OCI-LY7 (cell line): ENCODE measurements around the gene STAP2. TPM values are rescaled to one million over a fixed set of nuclear protein-coding genes. Genes with fewer than 3 reads are reported as not detected.

Source experiments
- BruUV-seq: library from RNA; stranded (reverse); fragments of 400-500 nt; replicated peaks from 2 replicates; lab custom pipeline; 2021; lab: Mats Ljungman, UMichigan
- CTCF ChIA-PET: fragments of 300-600 bp; sonication (Branson Sonifier 250); formaldehyde crosslinking; loops from one replicate; lab custom pipeline; 2022; ENCODE audit warnings: antibody characterized with exemption; ENCODE audit not compliant: unreplicated experiment; lab: Charles Lee
- POLR2A ChIA-PET: fragments of 300-600 bp; sonication (Branson Sonifier 250); formaldehyde crosslinking; loops from one replicate; lab custom pipeline; 2022; ENCODE audit warnings: antibody characterized with exemption; lab: Charles Lee
- DNase-seq: peaks from one replicate; pipeline ENCODE4 v3.0.0-alpha.2; 2015; ENCODE audit warnings: low spot score
- H2AFZ ChIP-seq: fragments of 200-600 bp; sonication (generic), shearing (Covaris generic); 2 replicates; pipeline ENCODE4 v1.6.1; 2014; ENCODE audit warnings: mild to moderate bottlenecking, antibody characterized with exemption, low read length, moderate library complexity
- H3K27ac ChIP-seq: fragments of 200-600 bp; sonication (generic); 2 replicates; pipeline ENCODE4 v1.5.1; 2014; ENCODE audit warnings: mixed run types, low read depth, mild to moderate bottlenecking, moderate library complexity, low read length, inconsistent platforms; ENCODE audit not compliant: poor library complexity, severe bottlenecking
- H3K36me3 ChIP-seq: fragments of 200-600 bp; sonication (generic); 2 replicates; pipeline ENCODE4 v1.6.1; 2014; ENCODE audit warnings: mild to moderate bottlenecking, antibody characterized with exemption, low read length, moderate library complexity, mixed read lengths; ENCODE audit not compliant: insufficient read depth
- H3K4me1 ChIP-seq: fragments of 200-600 bp; sonication (generic); 2 replicates; pipeline ENCODE4 v1.5.1; 2014; ENCODE audit warnings: mild to moderate bottlenecking, low read length; ENCODE audit not compliant: insufficient read depth, poor library complexity, severe bottlenecking
- H3K4me2 ChIP-seq: fragments of 200-600 bp; sonication (generic); 2 replicates; pipeline ENCODE4 v1.6.1; 2014; ENCODE audit warnings: mild to moderate bottlenecking, low read length
- H3K4me3 ChIP-seq: fragments of 200-600 bp; sonication (generic); 2 replicates; pipeline ENCODE4 v1.5.1; 2014; ENCODE audit warnings: mild to moderate bottlenecking, low read depth, low read length; ENCODE audit not compliant: poor library complexity, severe bottlenecking
- H3K79me2 ChIP-seq: fragments of 200-600 bp; sonication (generic); 2 replicates; pipeline ENCODE4 v1.6.1; 2016; ENCODE audit warnings: low read depth, mild to moderate bottlenecking, low read length, moderate library complexity, mixed read lengths; ENCODE audit not compliant: insufficient read depth
- H3K9me2 ChIP-seq: fragments of 200-600 bp; sonication (generic); 2 replicates; pipeline ENCODE4 v1.6.1; 2016; ENCODE audit warnings: mild to moderate bottlenecking, low read length, mixed read lengths; ENCODE audit not compliant: insufficient read depth
- H3K9me3 ChIP-seq: fragments of 200-600 bp; sonication (generic); 2 replicates; pipeline ENCODE4 v1.6.1; 2014; ENCODE audit warnings: mild to moderate bottlenecking, mixed run types, low read length, mixed read lengths
- H4K20me1 ChIP-seq: fragments of 200-600 bp; sonication (generic); 2 replicates; pipeline ENCODE4 v1.6.1; 2014; ENCODE audit warnings: mild to moderate bottlenecking, antibody characterized with exemption, low read length, moderate library complexity, mixed read lengths; ENCODE audit not compliant: insufficient read depth
- EZH2phosphoT487 ChIP-seq: fragments of 200-600 bp; sonication (generic); IDR thresholded peaks from 2 replicates; pipeline ENCODE4 v1.6.1; 2018; ENCODE audit warnings: low read depth, borderline replicate concordance, mild to moderate bottlenecking, mixed run types, antibody characterized with exemption, low read length, moderate library complexity, mixed read lengths
- intact Hi-C: fragments of 100-400 bp; cut with micrococcal nuclease; formaldehyde crosslinking; loops from one replicate; pipeline ENCODE4 v1.10.0; 2022; ENCODE audit not compliant: unreplicated experiment
- total RNA-seq, 2 experiments: library from RNA; depleted of rRNA in 1 of 2; stranded (reverse); fragments of >200 nt in 1 of 2; shearing (Covaris generic) in 1 of 2; gene quantifications; 2 replicates each; pipeline ENCODE4 v1.2.3, GENCODE V29; 2014 to 2022
- TF ChIP-seq, protein P1 (sequence below): fragments of 200-600 bp; sonication (generic); conservative IDR thresholded peaks from 2 replicates; pipeline ENCODE4 v1.5.1; 2014; ENCODE audit warnings: mild to moderate bottlenecking, antibody characterized with exemption, low read length, moderate library complexity, mixed read lengths

Gene STAP2
- total RNA-seq, 2 experiments from 2014 or later = 1.2 to 1.3 TPM

DNA sequence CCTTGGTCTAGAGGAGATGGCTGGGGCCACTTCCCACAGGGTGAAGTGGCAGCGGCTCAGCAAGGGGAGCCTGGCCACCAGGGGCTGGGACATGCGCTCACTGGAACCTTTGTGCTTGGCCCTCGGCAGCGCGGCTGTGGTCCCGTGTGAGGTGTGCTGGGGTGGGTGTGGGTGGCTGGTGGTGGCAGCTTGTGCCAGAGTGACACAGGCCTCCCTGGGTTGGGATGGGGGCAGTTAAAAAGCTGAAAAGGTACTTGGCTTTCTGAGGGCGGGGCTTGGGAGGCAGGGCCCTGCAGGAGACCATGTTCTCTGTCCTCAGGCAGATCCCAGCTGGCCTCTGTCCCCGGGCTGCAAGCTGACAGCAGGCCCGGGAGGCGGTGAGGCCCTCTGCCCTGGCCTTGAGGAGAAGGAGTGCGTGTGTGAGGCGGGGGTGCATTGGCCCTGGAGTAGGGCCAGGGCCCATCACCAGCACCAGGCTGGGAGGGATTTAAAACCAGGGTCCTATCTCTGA lies 22.1 kb upstream of the STAP2 start:
- Histone ChIP-seq H4K20me1 (no peaks in the 10 kb centered on the region), H3K4me1 (no peaks in the 10 kb centered on the region), H3K9me2 (no peaks in the 10 kb centered on the region), H3K9me3 (no peaks in the 10 kb centered on the region), H3K4me3 (no peak overlapping the region), H3K79me2 (no peaks in the 10 kb centered on the region), H2AFZ (no peak overlapping the region), H3K27ac (no peak overlapping the region), H3K36me3 (peaks cover 77% of the 10 kb centered on the region), H3K4me2 (no peak overlapping the region)
- DNase-seq = no peak
- ChIA-PET POLR2A (no interaction called here), CTCF (no interaction called here)
- TF ChIP-seq, protein P1, sequence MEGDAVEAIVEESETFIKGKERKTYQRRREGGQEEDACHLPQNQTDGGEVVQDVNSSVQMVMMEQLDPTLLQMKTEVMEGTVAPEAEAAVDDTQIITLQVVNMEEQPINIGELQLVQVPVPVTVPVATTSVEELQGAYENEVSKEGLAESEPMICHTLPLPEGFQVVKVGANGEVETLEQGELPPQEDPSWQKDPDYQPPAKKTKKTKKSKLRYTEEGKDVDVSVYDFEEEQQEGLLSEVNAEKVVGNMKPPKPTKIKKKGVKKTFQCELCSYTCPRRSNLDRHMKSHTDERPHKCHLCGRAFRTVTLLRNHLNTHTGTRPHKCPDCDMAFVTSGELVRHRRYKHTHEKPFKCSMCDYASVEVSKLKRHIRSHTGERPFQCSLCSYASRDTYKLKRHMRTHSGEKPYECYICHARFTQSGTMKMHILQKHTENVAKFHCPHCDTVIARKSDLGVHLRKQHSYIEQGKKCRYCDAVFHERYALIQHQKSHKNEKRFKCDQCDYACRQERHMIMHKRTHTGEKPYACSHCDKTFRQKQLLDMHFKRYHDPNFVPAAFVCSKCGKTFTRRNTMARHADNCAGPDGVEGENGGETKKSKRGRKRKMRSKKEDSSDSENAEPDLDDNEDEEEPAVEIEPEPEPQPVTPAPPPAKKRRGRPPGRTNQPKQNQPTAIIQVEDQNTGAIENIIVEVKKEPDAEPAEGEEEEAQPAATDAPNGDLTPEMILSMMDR = no peak
- no peak for TF ChIP-seq EZH2phosphoT487
- intact Hi-C loops = no loop called here
- TSS peak; percentile 56 for BruUV-seq

DNA sequence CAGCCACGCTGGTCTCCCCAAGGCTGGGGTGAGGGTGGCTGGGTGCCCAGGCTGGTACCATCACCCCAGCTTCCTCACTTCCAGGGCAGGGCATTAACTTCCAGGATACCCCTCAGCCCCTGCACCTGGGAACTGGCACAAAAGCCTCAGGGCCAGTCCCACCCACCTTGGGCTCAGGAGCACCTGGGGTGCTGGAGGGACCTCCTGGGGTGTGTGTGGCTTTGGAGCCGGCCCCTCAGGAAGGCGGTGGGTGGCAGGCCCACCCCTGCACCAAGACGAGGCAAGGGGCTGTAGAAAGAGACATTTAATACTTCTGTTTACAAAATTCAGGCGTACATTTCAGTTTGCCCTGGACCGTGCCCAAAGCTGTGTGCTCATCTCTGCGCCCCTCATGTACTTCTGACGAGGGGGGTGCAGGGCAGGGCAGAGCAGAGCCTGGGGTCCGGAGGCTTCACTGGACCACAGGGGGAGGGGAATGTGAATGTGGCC lies 21.5 kb upstream of the STAP2 start:
- Histone ChIP-seq H3K4me2 (no peak overlapping the region), H4K20me1 (no peaks in the 10 kb centered on the region), H3K4me1 (no peaks in the 10 kb centered on the region), H3K36me3 (peaks cover 71% of the 10 kb centered on the region), H3K9me3 (no peaks in the 10 kb centered on the region), H2AFZ (no peak overlapping the region), H3K4me3 (no peak overlapping the region), H3K27ac (no peak overlapping the region), H3K9me2 (no peaks in the 10 kb centered on the region), H3K79me2 (no peaks in the 10 kb centered on the region)
- ChIA-PET CTCF (no interaction called here), POLR2A (no interaction called here)
- DNase-seq = no peak
- no peak for TF ChIP-seq EZH2phosphoT487
- TF ChIP-seq, protein P1 = no peak
- intact Hi-C loops = no loop called here
- BruUV-seq = no TSS peak

DNA sequence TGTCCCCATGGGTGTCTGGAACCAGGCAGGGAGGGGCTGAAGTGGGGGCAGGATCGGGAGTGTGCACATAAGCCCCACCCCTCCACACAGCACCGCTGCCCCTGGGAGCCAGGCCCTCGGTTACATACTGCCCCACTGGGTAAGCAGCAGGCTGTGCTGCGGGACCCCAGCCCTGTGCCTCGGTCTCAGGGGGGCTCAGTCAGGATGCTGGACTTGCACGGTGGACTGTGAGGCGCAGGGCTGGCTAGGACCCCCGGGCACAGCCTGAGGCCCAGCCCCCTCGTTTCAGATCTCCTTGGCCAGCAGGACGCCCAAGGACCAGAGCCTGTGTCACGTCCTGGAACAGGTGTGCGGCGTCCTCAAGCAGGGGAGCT lies 21.0 kb upstream of the STAP2 start:
- H3K36me3 ChIP-seq = peaks cover 68% of the 10 kb centered on the region
- TF ChIP-seq EZH2phosphoT487 = no peak
- TF ChIP-seq, protein P1 = no peak
- no peaks in the 10 kb centered on the region for H3K9me2 ChIP-seq
- H3K79me2 ChIP-seq = no peaks in the 10 kb centered on the region
- H3K4me1 ChIP-seq = no peaks in the 10 kb centered on the region
- H4K20me1 ChIP-seq = no peaks in the 10 kb centered on the region
- BruUV-seq = no TSS peak
- no peaks in the 10 kb centered on the region for H3K9me3 ChIP-seq
- no peak overlapping the region for H3K4me3 ChIP-seq
- DNase-seq = no peak
- H3K4me2 ChIP-seq = no peak overlapping the region
- intact Hi-C loops = no loop called here
- POLR2A ChIA-PET = no interaction called here
- no peak overlapping the region for H3K27ac ChIP-seq
- H2AFZ ChIP-seq = no peak overlapping the region
- CTCF ChIA-PET = no interaction called here
